GM18867 (cell line): Measurements from ENCODE around the gene PLEKHO2.

ENCODE experiments used
- ATAC-seq: cut with Tn5 transposase; IDR thresholded peaks from one replicate; pipeline ENCODE4 v1.9.1; 2021; ENCODE audit warnings: mild to moderate bottlenecking, moderate library complexity; ENCODE audit not compliant: unreplicated experiment

Gene PLEKHO2

GRCh38 chr15:64855205-64855975 is 13.7 kb downstream of the PLEKHO2 start:
- no peak for ATAC-seq

GRCh38 chr15:64856429-64857145 is 14.9 kb downstream of the PLEKHO2 start:
- ATAC-seq = no peak

GRCh38 chr15:64857421-64857820 is 15.7 kb downstream of the PLEKHO2 start:
- no peak for ATAC-seq

GRCh38 chr15:64858021-64858575 is 16.4 kb downstream of the PLEKHO2 start:
- ATAC-seq = no peak

- ATAC-seq = no peak
Observed at GRCh38 chr15:64859226-64859625, 17.5 kb downstream of the PLEKHO2 start.

- ATAC-seq = no peak
Observed at GRCh38 chr15:64861331-64861730, 19.6 kb downstream of the PLEKHO2 start.

GRCh38 chr15:64861960-64862359 is 20.2 kb downstream of the PLEKHO2 start:
- no peak for ATAC-seq

- ATAC-seq = no peak
Observed at GRCh38 chr15:64862408-64862807, 20.7 kb downstream of the PLEKHO2 start.

GRCh38 chr15:64864068-64864467 is 22.4 kb downstream of the PLEKHO2 start:
- ATAC-seq = no peak

- no peak for ATAC-seq
Observed at GRCh38 chr15:64865126-64865997, 23.6 kb downstream of the PLEKHO2 start.

- no peak for ATAC-seq
Observed at GRCh38 chr15:64865998-64866520, 24.3 kb downstream of the PLEKHO2 start.

- no peak for ATAC-seq
Observed at GRCh38 chr15:64869501-64869900, 27.8 kb downstream of the PLEKHO2 start.

GRCh38 chr15:64870353-64870752 is 28.6 kb downstream of the PLEKHO2 start:
- ATAC-seq = no peak

- no peak for ATAC-seq
Observed at GRCh38 chr15:64875641-64876223, 34.0 kb downstream of the PLEKHO2 start.

- no peak for ATAC-seq
Observed at GRCh38 chr15:64877435-64877834, 35.7 kb downstream of the PLEKHO2 start.

GRCh38 chr15:64878705-64879104 is 37.0 kb downstream of the PLEKHO2 start:
- ATAC-seq = no peak

- ATAC-seq = peak; percentile 81
Observed at GRCh38 chr15:64883100-64883581, 41.4 kb downstream of the PLEKHO2 start.

GRCh38 chr15:64883997-64884511 is 42.3 kb downstream of the PLEKHO2 start:
- peak; percentile 41 for ATAC-seq

GRCh38 chr15:64884679-64885078 is 43.0 kb downstream of the PLEKHO2 start:
- no peak for ATAC-seq

- no peak for ATAC-seq
Observed at GRCh38 chr15:64888336-64888735, 46.6 kb downstream of the PLEKHO2 start.
